ENCODE results near the gene PIK3C2G.
A peak's percentile ranks its signal among the peaks of the same experiment; 100 is the strongest.

Gene PIK3C2G

DNA sequence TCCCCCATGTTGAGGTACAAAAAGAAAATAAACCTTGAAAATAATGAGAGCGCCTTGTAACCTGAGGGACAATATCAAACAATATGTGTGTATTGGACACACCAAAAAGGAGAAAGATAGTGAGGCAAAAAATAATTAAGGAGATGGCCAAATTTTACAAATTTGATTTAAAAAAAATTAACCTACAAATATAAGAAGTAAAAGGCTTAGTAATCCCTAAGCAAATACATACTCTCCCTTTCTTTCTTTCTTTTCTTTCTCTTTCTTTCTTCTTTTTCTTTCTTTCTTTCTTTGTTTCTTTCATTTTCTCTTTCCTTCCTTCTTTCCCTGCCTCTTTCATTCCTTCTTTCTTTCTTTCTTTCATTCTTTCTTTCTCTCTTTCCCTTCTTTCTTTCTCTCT, 133.4 kb downstream of the PIK3C2G start:
- H3K4me3 ChIP-seq (ENCODE audit: low read depth, low read length), result no peak overlapping the region
- no peak for DNase-seq (ENCODE audit: low read depth)
- TF ChIP-seq, protein P1, sequence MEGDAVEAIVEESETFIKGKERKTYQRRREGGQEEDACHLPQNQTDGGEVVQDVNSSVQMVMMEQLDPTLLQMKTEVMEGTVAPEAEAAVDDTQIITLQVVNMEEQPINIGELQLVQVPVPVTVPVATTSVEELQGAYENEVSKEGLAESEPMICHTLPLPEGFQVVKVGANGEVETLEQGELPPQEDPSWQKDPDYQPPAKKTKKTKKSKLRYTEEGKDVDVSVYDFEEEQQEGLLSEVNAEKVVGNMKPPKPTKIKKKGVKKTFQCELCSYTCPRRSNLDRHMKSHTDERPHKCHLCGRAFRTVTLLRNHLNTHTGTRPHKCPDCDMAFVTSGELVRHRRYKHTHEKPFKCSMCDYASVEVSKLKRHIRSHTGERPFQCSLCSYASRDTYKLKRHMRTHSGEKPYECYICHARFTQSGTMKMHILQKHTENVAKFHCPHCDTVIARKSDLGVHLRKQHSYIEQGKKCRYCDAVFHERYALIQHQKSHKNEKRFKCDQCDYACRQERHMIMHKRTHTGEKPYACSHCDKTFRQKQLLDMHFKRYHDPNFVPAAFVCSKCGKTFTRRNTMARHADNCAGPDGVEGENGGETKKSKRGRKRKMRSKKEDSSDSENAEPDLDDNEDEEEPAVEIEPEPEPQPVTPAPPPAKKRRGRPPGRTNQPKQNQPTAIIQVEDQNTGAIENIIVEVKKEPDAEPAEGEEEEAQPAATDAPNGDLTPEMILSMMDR (IDR thresholded peaks at IDR 0.05; ENCODE audit: control insufficient read depth, extremely low read depth, insufficient read depth), result no peak

DNA sequence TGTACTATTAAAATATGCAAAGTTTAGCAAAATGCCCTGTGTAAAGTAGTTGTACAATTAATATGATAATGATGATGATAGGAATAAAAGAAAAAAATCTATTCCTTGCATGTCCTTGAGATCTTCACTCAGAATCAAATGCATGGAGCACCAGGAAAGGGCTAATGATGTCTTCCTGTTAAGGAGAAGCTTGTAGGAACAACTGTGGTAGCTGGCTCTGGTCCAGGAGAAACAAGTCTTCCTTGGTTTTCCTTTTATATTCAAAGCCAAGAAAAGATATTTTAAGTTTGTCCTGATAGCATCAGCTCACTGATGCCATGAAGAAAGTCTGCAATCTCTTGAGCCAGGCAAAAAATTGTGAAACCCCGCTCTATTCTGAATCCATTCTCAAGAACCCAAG, 138.9 kb downstream of the PIK3C2G start:
- H3K4me3 ChIP-seq (ENCODE audit: low read depth, low read length), result no peak overlapping the region
- TF ChIP-seq, protein P1 (IDR thresholded peaks at IDR 0.05; ENCODE audit: control insufficient read depth, extremely low read depth, insufficient read depth), result no peak
- DNase-seq (ENCODE audit: low read depth), result no peak

DNA sequence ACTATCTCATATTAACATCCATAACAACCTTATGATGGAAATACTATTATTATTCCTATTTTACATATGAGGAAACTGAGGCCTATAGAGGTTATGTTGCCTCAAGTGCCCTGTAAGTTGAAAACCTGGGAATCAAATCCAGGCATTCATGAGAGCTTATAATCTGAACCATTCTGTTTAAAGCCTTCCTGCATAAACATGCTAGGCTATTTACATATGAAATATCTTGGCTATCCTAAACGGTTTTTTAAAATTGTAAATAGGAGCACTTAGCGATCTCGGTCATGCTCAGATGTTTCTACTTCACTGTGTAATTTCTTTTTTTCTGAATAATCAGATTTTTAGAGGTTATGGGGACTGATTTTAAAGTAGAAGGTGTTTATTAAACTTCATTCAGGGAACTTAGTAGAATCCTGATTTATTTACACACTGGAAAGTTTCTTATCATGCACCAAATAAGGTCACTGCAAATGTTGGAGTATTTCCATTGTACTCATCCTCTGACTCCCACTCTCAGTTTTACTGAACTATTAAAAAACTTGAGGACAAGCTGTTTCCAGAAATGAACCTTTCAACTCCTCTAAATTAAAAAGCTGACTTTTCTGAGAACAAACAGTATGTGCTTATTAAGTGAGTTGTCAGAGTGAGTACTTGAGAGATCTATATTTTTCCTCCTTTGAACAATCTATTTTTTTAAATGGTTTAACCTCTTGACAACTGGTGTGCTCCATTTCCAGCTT, 141.7 kb downstream of the PIK3C2G start:
- TF ChIP-seq, protein P1 (IDR thresholded peaks at IDR 0.05; ENCODE audit: control insufficient read depth, extremely low read depth, insufficient read depth), result no peak
- no peak overlapping the region for H3K4me3 ChIP-seq (ENCODE audit: low read depth, low read length)
- DNase-seq (ENCODE audit: low read depth), result peak; percentile 32

DNA sequence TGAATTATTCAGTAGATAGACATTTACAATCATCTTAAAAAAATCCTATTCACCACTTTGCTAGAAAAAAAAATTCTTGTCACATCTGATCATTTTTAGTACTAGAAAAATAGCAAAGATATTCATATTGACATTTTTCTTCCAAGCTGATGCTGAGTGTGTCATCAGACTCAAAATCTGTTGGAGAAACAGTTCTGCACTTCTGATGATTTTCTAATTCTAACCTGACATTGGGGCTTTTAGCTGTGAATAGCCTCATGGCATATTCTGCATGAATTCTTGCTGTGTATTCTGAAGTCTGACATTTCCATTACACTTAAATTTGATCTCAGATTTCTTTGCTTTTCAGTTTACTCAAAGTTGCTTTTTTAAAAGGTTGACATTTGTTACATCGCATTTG, 150.1 kb downstream of the PIK3C2G start:
- TF ChIP-seq, protein P1 (IDR thresholded peaks at IDR 0.05; ENCODE audit: control insufficient read depth, extremely low read depth, insufficient read depth), result no peak
- DNase-seq (ENCODE audit: low read depth), result no peak
- no peak overlapping the region for H3K4me3 ChIP-seq (ENCODE audit: low read depth, low read length)

DNA sequence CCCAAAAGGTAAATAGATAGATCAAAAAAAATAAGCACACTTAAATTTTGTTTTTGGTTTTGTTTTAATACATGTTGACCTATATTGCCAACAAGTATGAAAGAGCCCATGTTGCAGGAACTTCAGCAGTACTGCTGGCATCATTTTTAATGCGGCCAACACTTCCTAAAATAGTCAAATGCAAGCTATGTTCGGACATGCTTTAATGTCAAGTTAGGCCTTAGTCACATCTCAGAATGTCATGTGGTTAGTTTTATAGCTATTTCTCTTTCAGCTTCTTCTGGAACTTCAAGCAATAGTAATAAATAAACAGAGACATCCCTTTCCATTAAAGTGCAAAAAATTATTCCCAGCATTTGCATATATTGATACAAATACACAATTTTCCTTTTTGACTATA, 153.4 kb downstream of the PIK3C2G start:
- DNase-seq (ENCODE audit: low read depth), result no peak
- H3K4me3 ChIP-seq (ENCODE audit: low read depth, low read length), result no peak overlapping the region
- TF ChIP-seq, protein P1 (IDR thresholded peaks at IDR 0.05; ENCODE audit: control insufficient read depth, extremely low read depth, insufficient read depth), result no peak

DNA sequence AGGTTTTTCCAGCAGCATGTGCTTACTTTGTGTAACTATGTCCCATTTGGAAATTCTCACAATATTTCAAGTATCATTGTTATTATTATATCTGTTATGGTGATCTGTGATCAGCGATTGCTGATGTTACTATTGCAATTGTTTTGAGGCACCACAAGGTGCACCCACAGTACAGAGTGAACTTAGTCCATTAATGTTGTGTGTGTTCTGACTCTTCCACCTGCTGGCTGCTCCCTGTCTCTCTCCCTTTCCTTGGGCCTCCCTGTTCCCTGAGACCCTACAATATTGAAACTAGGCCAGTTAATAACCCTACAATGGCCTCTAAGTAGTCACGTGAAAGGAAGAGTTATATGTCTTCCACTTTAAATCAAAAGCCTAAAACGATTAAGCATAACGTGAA, 153.9 kb downstream of the PIK3C2G start:
- TF ChIP-seq, protein P1 (IDR thresholded peaks at IDR 0.05; ENCODE audit: control insufficient read depth, extremely low read depth, insufficient read depth), result no peak
- DNase-seq (ENCODE audit: low read depth), result no peak
- H3K4me3 ChIP-seq (ENCODE audit: low read depth, low read length), result no peak overlapping the region

DNA sequence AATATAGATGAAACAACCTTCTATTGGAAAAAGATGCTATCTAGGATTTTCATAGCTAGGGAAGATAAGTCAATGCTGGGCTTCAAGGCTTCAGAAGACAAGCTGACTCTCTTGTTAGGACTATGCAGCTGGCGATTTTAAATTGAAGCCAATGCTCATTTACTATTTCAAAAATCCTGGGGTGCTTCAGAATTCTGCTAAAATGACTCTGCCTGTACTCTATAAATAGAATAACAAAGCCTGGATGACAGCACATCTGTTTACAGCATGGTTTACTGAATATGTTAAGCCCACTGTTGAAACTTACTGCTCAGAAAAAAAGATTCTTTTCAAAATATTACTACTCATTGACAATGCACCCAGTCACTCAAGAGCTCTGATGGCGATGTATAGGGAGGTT, 155.1 kb downstream of the PIK3C2G start:
- DNase-seq (ENCODE audit: low read depth), result no peak
- no peak overlapping the region for H3K4me3 ChIP-seq (ENCODE audit: low read depth, low read length)
- TF ChIP-seq, protein P1 (IDR thresholded peaks at IDR 0.05; ENCODE audit: control insufficient read depth, extremely low read depth, insufficient read depth), result no peak

Measured in LNCaP clone FGC (cell line).